Measurements from ENCODE around the gene SNN. TPM values are rescaled to one million over a fixed set of nuclear protein-coding genes. Genes with fewer than 3 reads are reported as not detected.

SNN gene
- total and polyA plus RNA-seq, 2 of the 8 experiments (the other 6 are each of a cell fraction or from before 2014, with no cell fraction given): 37.4 to 66.9 TPM

DNA sequence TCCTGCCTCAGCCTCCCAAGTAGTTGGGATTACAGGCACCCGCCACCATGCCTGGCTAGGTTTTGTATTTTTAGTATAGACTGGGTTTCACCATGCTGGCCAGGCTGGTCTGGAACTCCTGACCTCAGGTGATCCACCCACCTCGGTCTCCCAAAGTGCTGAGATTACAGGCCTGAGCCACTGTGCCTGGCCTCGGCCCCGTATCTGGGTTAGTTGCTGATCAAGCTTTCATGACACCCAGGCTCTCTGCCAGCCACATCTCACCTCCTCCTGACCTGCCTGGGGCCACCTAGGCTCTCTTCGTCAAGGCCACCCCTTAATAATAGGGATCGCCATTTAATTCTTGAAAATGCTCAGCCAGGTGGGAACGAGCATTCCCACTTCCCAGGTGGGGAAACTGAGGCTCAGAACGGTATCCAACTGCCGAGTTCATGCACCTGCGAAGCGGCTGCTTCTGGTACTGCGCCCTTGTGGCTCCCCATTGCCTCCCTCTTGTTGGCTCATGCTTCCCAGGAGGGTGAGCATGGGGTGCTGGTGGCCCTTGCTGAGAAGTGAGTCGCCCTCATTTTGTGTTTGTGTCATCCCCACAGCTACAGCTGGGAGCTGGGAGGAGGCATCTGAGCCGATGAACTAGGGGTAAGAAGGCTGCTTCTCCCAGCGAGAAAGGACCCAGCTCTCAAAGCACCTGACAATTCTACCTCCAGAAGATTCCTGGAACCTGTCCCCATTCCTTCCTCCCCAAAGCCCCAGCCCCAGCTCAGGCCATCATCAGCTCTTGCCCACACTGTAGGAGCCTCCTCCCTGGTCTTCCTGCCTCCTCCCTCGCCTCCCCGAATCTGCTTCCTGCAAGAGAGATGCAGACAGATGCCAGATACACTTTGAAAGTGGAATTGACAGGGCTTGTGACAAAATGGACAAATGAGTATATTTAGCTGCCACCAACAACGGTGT, 17.3 kb upstream of the SNN start:
- POLR2A ChIA-PET (ENCODE audit: partially characterized antibody): interaction anchor here (0.6 to 2.2 kb wide), 5 partner anchors 14 to 217 kb away, joined by 3 to 5 read pairs (median 3); no protein-coding TSS in a partner anchor
- FAIRE-seq: no peak

More for the DNA sequence above, 17.3 kb upstream of the SNN start:
- Histone ChIP-seq H3K27me3 (replicated peaks in 1 of 4; ENCODE audit: control insufficient read depth in 3 of 4, extremely low read depth in 1 of 4, insufficient read depth in 3 of 4, low read length in 3 of 4) (no peaks in the 10 kb centered on the region), H4K5ac (ENCODE audit: insufficient read length, low read depth, low read length) (no peak overlapping the region), H3K9ac (replicated peaks in 1 of 4; ENCODE audit: extremely low read depth in 1 of 4, low read depth in 3 of 4, low read length in 3 of 4) (no peak overlapping the region), H3K18ac (ENCODE audit: extremely low read depth, low read length) (no peak overlapping the region), H2AK5ac (ENCODE audit: low read depth, low read length) (no peak overlapping the region), H4K91ac (replicated peaks; ENCODE audit: insufficient read length, low read length) (no peak overlapping the region), H3K4me2 (ENCODE audit: insufficient read depth in 1 of 2, low read depth in 2 of 2, low read length in 2 of 2) (no peak overlapping the region), H2BK20ac (ENCODE audit: low read length) (no peak overlapping the region), H2BK5ac (ENCODE audit: low read depth, low read length) (no peak overlapping the region), H3K56ac (replicated peaks; ENCODE audit: insufficient read length, low read depth, low read length) (no peak overlapping the region), H3K4ac (replicated peaks; ENCODE audit: insufficient read length, low read depth, low read length) (no peak overlapping the region), H2BK12ac (ENCODE audit: low read depth, low read length) (no peak overlapping the region), H3K23ac (ENCODE audit: insufficient read length) (no peak overlapping the region), H3K23me2 (ENCODE audit: low read depth, low read length) (no peaks in the 10 kb centered on the region), H3K4me1 (replicated peaks in 1 of 4; ENCODE audit: control insufficient read depth in 3 of 4, insufficient read depth in 4 of 4, low read length in 3 of 4) (no peaks in the 10 kb centered on the region), H3K27ac (ENCODE audit: low read depth, low read length) (no peak overlapping the region), H3K4me3 (ENCODE audit: extremely low read depth in 1 of 4, insufficient read depth in 2 of 4, low read depth in 3 of 4, low read length in 4 of 4) (no peak overlapping the region), H4K20me1 (replicated peaks in 1 of 2; ENCODE audit: control insufficient read depth in 1 of 2, insufficient read depth in 2 of 2, low read length in 2 of 2) (no peaks in the 10 kb centered on the region), H2BK15ac (ENCODE audit: low read length) (no peak overlapping the region), H3K79me1 (ENCODE audit: low read depth, low read length) (no peaks in the 10 kb centered on the region), H2AFZ (ENCODE audit: low read length) (no peak overlapping the region), H3K14ac (ENCODE audit: insufficient read length) (no peak overlapping the region), H3K9me3 (ENCODE audit: insufficient read depth in 2 of 2, low read depth in 1 of 2, low read length in 1 of 2) (no peaks in the 10 kb centered on the region), H3K79me2 (ENCODE audit: control insufficient read depth in 1 of 2, insufficient read depth in 2 of 2, low read length in 2 of 2) (no peaks in the 10 kb centered on the region), H4K8ac (ENCODE audit: extremely low read depth, insufficient read depth, low read length) (no peak overlapping the region), H2BK120ac (replicated peaks; ENCODE audit: low read depth, low read length) (no peak overlapping the region), H3K36me3 (ENCODE audit: control insufficient read depth in 2 of 4, insufficient read depth in 4 of 4, low read length in 3 of 4) (no peaks in the 10 kb centered on the region)
- 90% methylated on average over 18 of the region's 18 CpGs; no CpG with 5 or more reads in 1 of the 2 experiments for WGBS, 2 experiments (ENCODE audit: extremely low coverage in 1 of 2, insufficient coverage in 1 of 2, insufficient read length in 1 of 2, insufficient replicate concordance in 2 of 2, low coverage in 1 of 2, low lambda C conversion rate in 2 of 2, missing lambda C conversion rate in 1 of 2)
- no peak for DNase-seq (ENCODE audit: low read depth in 1 of 2, low spot score in 2 of 2)
- CTCF ChIA-PET (ENCODE audit: partially characterized antibody): interaction anchor here (0.5 to 2.4 kb wide), 11 partner anchors 8 to 244 kb away, joined by 3 to 10 read pairs (median 3); no protein-coding TSS in a partner anchor
- no peak for TF ChIP-seq TEAD4 (IDR thresholded peaks at IDR 0.05; ENCODE audit: low read depth, low read length)
- TF ChIP-seq, protein P1, sequence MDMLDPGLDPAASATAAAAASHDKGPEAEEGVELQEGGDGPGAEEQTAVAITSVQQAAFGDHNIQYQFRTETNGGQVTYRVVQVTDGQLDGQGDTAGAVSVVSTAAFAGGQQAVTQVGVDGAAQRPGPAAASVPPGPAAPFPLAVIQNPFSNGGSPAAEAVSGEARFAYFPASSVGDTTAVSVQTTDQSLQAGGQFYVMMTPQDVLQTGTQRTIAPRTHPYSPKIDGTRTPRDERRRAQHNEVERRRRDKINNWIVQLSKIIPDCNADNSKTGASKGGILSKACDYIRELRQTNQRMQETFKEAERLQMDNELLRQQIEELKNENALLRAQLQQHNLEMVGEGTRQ (IDR thresholded peaks at IDR 0.05; ENCODE audit: low read length): no peak
- TF ChIP-seq KDM1A (IDR thresholded peaks at IDR 0.05; ENCODE audit: borderline replicate concordance, low read length): no peak
- TF ChIP-seq, protein P2, sequence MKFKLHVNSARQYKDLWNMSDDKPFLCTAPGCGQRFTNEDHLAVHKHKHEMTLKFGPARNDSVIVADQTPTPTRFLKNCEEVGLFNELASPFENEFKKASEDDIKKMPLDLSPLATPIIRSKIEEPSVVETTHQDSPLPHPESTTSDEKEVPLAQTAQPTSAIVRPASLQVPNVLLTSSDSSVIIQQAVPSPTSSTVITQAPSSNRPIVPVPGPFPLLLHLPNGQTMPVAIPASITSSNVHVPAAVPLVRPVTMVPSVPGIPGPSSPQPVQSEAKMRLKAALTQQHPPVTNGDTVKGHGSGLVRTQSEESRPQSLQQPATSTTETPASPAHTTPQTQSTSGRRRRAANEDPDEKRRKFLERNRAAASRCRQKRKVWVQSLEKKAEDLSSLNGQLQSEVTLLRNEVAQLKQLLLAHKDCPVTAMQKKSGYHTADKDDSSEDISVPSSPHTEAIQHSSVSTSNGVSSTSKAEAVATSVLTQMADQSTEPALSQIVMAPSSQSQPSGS (IDR thresholded peaks at IDR 0.05; ENCODE audit: low read length): no peak
